Adipocyte (in vitro differentiated cells): ENCODE data around the gene CASP7.

Source experiments
- DNase-seq: peaks from one replicate; pipeline ENCODE4 v3.0.0-alpha.2; 2015; ENCODE audit warnings: low read depth
- H3K27me3 ChIP-seq: replicated peaks from 2 replicates; pipeline ENCODE4 v1.7.0; 2013; ENCODE audit warnings: mild to moderate bottlenecking, low read length, moderate library complexity; ENCODE audit not compliant: control insufficient read depth, insufficient read depth
- H3K36me3 ChIP-seq: 2 replicates; pipeline ENCODE4 v1.7.0; 2013; ENCODE audit warnings: low read length, mild to moderate bottlenecking, moderate library complexity; ENCODE audit not compliant: control insufficient read depth, insufficient read depth, severe bottlenecking
- H3K4me1 ChIP-seq: 2 replicates; pipeline ENCODE4 v1.7.0; 2013; ENCODE audit warnings: mild to moderate bottlenecking, low read length, moderate library complexity; ENCODE audit not compliant: control insufficient read depth, insufficient read depth
- H3K4me3 ChIP-seq: 2 replicates; pipeline ENCODE4 v1.7.0; 2013; ENCODE audit warnings: mild to moderate bottlenecking, low read length, moderate library complexity
- H3K9ac ChIP-seq: 2 replicates; pipeline ENCODE4 v1.7.0; 2013; ENCODE audit warnings: mild to moderate bottlenecking, low read length, moderate library complexity
- H3K9me3 ChIP-seq: 2 replicates; pipeline ENCODE4 v1.7.0; 2013; ENCODE audit warnings: mild to moderate bottlenecking, low read length, moderate library complexity; ENCODE audit not compliant: control insufficient read depth

Gene CASP7

DNA sequence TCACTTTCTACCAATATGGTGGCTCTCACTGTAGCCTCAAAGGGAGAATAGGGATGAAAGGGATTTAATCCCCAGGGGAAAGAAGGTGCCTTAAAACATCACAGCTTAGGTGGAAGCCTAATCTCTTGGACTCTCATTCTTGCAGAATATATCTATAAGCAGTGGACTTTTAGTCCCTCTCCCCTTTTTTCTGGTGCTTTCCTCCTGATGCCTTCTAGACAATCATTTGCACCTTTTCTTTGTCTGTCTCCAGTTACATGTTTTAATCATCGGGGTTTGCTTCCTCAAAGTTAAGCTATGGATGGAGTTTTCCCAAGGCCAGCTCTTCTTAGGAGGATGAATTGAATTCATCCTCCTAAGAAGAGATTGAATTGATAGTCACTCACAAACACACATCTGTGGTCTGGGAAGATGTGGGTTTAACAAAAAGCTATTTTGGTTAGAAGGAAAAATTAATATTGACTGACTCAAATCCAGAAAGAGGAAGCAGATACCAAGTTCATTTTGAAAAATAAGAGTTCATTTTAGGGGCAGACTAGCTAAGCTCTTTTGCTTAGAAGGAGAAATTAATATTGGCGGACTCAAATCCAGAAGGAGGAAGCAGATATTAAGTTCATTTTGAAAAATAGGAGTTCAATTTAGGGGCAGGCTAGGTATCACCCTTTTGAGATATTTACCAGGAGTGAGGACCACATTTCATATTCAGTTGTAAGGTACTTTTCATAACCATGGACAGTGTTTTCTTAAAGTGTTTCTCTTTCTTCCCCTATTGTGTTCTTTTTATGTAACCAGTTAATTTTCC lies 36.6 kb downstream of the CASP7 start:
- Histone ChIP-seq H3K27me3 (no peaks in the 10 kb centered on the region), H3K4me3 (no peak overlapping the region), H3K9ac (no peak overlapping the region), H3K4me1 (no peaks in the 10 kb centered on the region), H3K9me3 (no peaks in the 10 kb centered on the region), H3K36me3 (peaks cover 56% of the 10 kb centered on the region)
- no peak for DNase-seq

DNA sequence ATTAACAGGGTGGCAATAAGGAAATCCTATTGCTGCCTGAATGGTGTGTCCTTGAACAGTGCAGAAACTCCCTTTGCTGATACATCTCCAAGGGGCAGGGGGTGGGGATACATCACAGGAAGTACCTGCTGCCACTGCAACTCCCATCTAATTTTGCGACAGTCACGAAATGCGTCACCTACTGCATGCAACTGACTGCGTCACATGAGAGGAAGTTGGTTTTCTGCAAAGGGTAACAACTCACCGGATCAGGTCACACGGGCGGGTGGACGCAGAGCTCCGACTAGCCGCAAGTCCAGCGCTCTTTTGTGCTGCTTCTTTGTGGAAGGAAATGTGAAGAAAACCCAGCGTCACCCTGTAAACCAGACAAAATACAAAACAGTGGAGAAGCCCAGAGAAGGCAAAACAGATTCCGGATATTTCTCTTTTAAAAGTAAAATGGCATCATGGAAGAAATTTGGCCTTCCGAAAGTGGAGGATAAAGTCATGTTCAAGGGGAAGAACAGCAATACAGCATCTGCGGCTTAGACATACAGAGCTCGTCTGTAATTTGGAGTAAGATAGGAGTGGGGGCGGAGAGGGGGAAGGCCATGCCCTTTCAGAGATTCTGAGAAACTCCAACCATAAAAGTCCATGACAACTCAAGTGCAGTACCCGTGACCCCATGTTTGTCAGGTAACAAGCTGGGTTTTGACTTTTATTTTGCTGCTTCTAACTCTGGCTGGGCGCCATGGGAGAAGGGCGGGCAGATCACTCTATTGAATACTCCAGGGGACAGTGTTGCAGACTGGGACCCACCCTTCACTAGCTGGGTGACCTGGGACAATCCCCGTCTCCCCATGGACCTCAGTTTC lies 39.5 kb downstream of the CASP7 start:
- no peak overlapping the region for H3K4me3 ChIP-seq
- no peak overlapping the region for H3K9ac ChIP-seq
- no peaks in the 10 kb centered on the region for H3K27me3 ChIP-seq
- peaks cover 62% of the 10 kb centered on the region for H3K36me3 ChIP-seq
- H3K4me1 ChIP-seq, result peaks cover 3% of the 10 kb centered on the region
- DNase-seq, result no peak
- no peaks in the 10 kb centered on the region for H3K9me3 ChIP-seq

DNA sequence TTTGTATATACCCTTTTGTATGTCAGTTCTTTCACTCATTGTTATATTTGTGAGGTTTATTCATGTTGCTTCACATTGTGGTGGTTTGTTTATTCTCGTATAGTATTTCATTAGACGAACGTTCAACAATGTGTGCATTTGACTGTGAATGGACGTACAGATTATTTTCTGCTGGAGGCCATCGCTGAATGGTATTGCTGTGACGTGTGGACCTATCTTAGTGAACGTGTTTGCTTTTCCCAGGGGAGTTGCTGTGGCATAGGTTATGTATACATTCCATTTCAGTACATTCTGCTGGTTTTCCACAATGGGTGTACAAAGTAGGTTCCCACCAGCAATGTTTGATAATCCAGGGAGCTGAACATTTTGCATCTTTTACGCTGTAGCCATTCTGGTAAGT lies 40.7 kb downstream of the CASP7 start:
- Histone ChIP-seq H3K36me3 (peaks cover 69% of the 10 kb centered on the region), H3K9me3 (no peaks in the 10 kb centered on the region), H3K9ac (no peak overlapping the region), H3K4me3 (no peak overlapping the region), H3K27me3 (no peaks in the 10 kb centered on the region), H3K4me1 (peaks cover 3% of the 10 kb centered on the region)
- DNase-seq, result no peak

DNA sequence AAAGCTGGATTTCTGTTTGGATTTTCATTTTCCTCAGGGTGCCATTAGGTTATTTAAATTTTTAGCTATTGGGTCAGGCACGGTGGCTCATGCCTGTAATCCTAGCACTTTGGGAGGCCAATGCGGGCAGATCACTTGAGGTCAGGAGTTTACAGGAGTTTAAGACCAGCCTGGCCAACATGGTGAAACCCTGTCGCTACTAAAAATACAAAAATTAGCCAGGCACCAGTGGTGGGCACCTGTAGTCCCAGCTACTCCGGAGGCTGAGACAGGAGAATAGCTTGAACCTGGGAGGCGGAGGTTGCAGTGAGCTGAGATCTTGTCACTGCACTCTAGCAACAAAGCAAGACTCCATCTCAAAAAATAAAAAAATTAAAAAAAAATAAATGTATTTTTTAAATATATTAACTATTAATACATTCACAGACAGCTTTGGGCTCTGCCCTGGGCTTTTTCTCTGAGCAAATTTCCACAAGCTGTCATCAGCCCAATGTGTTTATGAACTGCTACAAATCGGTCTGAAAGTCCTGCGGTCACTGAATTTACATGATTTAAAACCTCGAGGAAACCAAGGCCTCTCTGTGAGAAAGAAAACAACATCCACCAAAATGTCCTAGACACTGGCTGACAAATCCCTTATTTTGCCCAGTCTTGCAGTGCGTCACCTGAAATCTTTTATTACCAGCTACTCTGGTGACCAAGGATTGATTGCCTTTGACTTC lies 52.6 kb downstream of the CASP7 start:
- H3K4me1 ChIP-seq, result peaks cover 11% of the 10 kb centered on the region
- H3K4me3 ChIP-seq, result no peak overlapping the region
- no peak for DNase-seq
- H3K9me3 ChIP-seq, result no peaks in the 10 kb centered on the region
- no peaks in the 10 kb centered on the region for H3K27me3 ChIP-seq
- no peak overlapping the region for H3K9ac ChIP-seq
- peaks cover 35% of the 10 kb centered on the region for H3K36me3 ChIP-seq

DNA sequence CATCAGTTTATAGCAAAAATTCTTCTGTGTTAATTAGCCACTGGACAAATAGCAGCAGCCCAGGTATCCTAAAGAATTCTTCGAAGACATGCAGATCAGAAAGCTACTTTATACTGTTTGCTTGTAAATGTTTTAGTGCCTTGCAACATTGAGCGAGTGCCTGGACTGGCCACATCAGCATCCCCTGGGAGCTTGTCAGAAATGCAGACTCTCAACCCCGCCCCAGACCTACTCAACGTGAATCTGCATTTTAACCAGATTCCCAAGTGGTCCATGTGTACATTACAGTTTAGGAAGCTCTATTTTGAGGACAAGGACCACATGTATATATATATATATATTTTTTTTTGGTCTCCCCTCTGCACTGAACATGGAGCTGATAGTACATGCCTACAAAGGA lies 53.3 kb downstream of the CASP7 start:
- H3K9me3 ChIP-seq, result no peaks in the 10 kb centered on the region
- no peaks in the 10 kb centered on the region for H3K27me3 ChIP-seq
- H3K4me3 ChIP-seq, result no peak overlapping the region
- H3K9ac ChIP-seq, result no peak overlapping the region
- peaks cover 11% of the 10 kb centered on the region for H3K4me1 ChIP-seq
- DNase-seq, result no peak
- peaks cover 31% of the 10 kb centered on the region for H3K36me3 ChIP-seq

DNA sequence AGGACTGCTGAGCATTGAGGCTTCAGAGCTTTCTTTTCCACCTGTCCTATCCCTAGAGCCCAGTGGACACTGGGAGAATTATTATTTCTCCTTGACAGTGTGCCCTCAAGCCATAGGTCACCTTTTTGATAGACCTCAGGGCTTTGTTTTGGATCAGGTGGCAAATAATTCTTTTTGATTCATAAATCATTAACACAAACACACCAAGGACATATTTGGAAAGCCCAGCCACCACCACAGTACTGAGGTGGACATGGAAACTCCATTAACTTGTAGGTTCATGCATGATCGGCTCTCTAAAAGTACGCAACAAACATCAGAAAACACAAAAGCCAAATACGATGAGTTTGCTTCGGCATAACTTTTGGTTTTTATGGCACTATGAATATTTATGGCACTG lies 53.9 kb downstream of the CASP7 start:
- no peak for DNase-seq
- Histone ChIP-seq H3K4me1 (peaks cover 11% of the 10 kb centered on the region), H3K9me3 (no peaks in the 10 kb centered on the region)

DNA sequence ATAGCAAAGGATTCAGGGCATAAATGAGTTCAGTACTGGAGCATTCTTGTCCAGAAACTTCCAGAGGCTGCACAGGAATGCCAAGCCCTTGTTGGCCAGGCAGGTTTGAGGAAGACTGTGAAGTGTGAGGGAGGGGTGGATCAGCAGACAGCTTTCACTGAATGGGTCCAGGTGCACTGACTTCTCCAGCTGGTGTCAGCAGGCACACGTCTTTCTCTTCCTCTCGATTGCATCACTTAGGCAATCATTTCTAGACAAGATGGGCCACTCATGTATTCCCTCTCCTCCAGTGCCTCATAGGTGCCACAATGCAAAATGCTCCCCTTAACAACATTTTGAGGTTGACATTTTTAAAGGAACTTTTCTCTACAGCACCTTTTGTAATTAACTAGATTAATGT lies 56.2 kb downstream of the CASP7 start:
- no peaks in the 10 kb centered on the region for H3K9me3 ChIP-seq
- H3K9ac ChIP-seq, result no peak overlapping the region
- H3K4me3 ChIP-seq, result no peak overlapping the region
- peaks cover 11% of the 10 kb centered on the region for H3K4me1 ChIP-seq
- peaks cover under 1% of the 10 kb centered on the region for H3K27me3 ChIP-seq
- H3K36me3 ChIP-seq, result peaks cover 4% of the 10 kb centered on the region
- DNase-seq, result peak; percentile 17

More for the DNA sequence above, 53.9 kb downstream of the CASP7 start:
- peaks cover 25% of the 10 kb centered on the region for H3K36me3 ChIP-seq
- H3K4me3 ChIP-seq, result no peak overlapping the region
- no peaks in the 10 kb centered on the region for H3K27me3 ChIP-seq
- H3K9ac ChIP-seq, result no peak overlapping the region

DNA sequence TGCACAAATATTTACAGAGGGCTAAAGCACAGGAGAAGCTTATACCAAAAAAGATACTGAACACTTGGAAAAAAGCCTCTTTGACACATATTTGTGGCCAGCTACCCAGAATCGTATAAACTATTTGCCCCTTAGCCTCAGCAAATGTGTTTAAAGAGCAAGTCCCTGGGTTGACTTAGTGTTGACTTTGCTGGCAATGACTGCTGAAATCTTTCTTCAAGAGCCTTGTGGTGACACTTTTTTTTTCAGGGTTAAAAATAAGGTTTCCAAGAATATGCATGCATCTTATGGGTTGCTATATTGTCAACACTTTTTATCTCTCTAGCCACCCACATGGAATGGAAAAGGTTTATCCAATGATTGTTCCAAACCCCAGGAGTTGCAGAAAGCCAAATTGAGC lies 56.9 kb downstream of the CASP7 start:
- H3K27me3 ChIP-seq, result peaks cover 4% of the 10 kb centered on the region
- no peak overlapping the region for H3K9ac ChIP-seq
- no peak overlapping the region for H3K4me3 ChIP-seq
- no peaks in the 10 kb centered on the region for H3K9me3 ChIP-seq
- peaks cover 11% of the 10 kb centered on the region for H3K4me1 ChIP-seq
- peak; percentile 21 for DNase-seq
- H3K36me3 ChIP-seq, result peaks cover 4% of the 10 kb centered on the region

DNA sequence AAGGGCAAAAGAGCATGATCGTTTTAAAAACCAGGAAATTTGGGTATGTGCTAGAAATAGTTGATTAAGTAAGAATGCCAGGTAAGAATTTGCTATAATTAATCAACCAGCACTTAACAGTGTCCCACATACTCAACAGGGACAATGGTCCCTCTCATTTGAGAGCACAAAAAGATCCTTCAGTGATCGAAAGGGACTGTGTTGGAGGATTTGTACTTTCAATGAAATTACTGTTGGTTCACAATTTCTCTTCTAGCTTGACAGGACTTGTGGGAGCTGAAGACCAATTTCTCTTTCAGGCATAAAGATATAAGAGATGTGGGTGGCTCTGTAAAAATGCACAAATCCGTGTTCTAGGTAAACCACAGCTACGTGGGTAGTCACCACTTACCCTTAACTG lies 59.3 kb downstream of the CASP7 start:
- DNase-seq, result no peak
- peaks cover 4% of the 10 kb centered on the region for H3K9me3 ChIP-seq
- no peaks in the 10 kb centered on the region for H3K36me3 ChIP-seq
- peaks cover 9% of the 10 kb centered on the region for H3K4me1 ChIP-seq
- no peak overlapping the region for H3K4me3 ChIP-seq
- peaks cover 4% of the 10 kb centered on the region for H3K27me3 ChIP-seq
- no peak overlapping the region for H3K9ac ChIP-seq

DNA sequence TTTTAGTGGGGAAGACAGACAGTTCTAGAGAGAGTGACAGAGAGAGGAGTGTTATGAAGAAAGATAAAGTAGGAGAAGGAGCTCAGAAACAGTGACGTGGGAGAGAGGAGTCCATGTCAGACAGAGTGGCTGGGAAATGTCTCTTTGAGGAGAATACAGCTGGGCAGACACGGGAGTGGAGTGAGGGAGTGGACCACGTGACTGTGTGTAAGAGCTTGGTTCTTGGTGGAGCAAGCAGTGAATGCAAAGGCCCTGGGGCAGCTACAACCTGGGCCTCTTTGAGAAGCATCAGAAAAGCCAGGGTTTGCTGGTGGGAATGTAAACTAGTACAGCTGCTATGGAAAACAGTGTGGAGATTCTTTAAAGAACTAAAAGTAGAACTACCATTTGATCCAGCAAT lies 59.9 kb downstream of the CASP7 start:
- Histone ChIP-seq H3K36me3 (no peaks in the 10 kb centered on the region), H3K4me1 (peaks cover 9% of the 10 kb centered on the region), H3K9ac (no peak overlapping the region), H3K27me3 (peaks cover 4% of the 10 kb centered on the region), H3K9me3 (peaks cover 4% of the 10 kb centered on the region), H3K4me3 (no peak overlapping the region)
- DNase-seq, result no peak

DNA sequence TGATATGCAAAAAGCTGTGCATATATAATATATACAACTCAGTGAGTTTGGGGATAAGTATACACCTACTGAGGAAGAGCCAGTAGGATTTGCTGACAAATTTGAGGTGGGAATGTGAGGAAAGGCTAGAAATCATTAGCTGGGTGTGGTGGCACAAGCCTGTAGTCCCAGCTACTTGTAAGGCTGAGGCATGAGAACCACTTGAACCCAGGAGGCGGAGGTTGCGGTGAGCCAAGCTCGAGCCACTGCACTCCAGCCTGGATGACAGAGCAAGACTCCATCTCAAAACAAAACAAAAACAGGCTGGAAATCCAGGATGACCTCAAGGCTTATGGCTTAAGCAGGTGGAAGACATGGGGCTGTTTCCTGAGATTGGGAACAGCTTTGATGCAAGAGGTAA lies 61.1 kb downstream of the CASP7 start:
- Histone ChIP-seq H3K4me1 (peaks cover 10% of the 10 kb centered on the region), H3K4me3 (no peak overlapping the region), H3K27me3 (peaks cover 4% of the 10 kb centered on the region), H3K9ac (no peak overlapping the region), H3K36me3 (no peaks in the 10 kb centered on the region), H3K9me3 (peaks cover 4% of the 10 kb centered on the region)
- DNase-seq, result no peak
